GM12891 (cell line): Measurements from ENCODE around the gene ZNF283.

Source experiments
- DNase-seq: peaks from one replicate; pipeline ENCODE4 v3.0.0; 2011; ENCODE audit warnings: low spot score; ENCODE audit not compliant: insufficient read length
- FAIRE-seq: peaks from 2 replicates; lab custom pipeline; 2011; peaks lifted over from hg19 to GRCh38; lab: Jason Lieb, UNC
- PAX5 ChIP-seq: IDR thresholded peaks from 2 replicates; pipeline ENCODE4 v1.6.1; 2011; ENCODE audit warnings: low read length, moderate library complexity, mild to moderate bottlenecking; ENCODE audit not compliant: insufficient read depth, severe bottlenecking
- POLR2A ChIP-seq: IDR thresholded peaks from 2 replicates; pipeline ENCODE4 v1.6.1; 2011; ENCODE audit warnings: low read depth, low read length, control low read depth
- POLR2AphosphoS5 ChIP-seq: IDR thresholded peaks from 2 replicates; pipeline ENCODE4 v1.6.1; 2011; ENCODE audit warnings: low read depth, low read length, control low read depth
- POU2F2 ChIP-seq: IDR thresholded peaks from 2 replicates; pipeline ENCODE4 v1.6.1; 2011; ENCODE audit warnings: low read depth, mild to moderate bottlenecking, control low read depth, low read length, moderate library complexity
- SPI1 ChIP-seq: IDR thresholded peaks from 2 replicates; pipeline ENCODE4 v1.6.1; 2011; ENCODE audit warnings: low read depth, low read length, control low read depth
- TAF1 ChIP-seq: IDR thresholded peaks from 2 replicates; pipeline ENCODE4 v1.6.1; 2011; ENCODE audit warnings: low read depth, low read length, control low read depth

The ZNF283 gene

GRCh38 chr19:43783636-43784035 is 43.5 kb upstream of the ZNF283 start:
- FAIRE-seq (no peak), DNase-seq (no peak)
- TF ChIP-seq SPI1 (no peak), POU2F2 (no peak), PAX5 (no peak), POLR2AphosphoS5 (no peak), POLR2A (no peak), TAF1 (no peak)

- FAIRE-seq (peak; percentile 41), DNase-seq (no peak)
- TF ChIP-seq SPI1 (no peak), POU2F2 (no peak; the same call in 1 of the 2 replicates), POLR2A (no peak), TAF1 (no peak), PAX5 (peak; percentile 61), POLR2AphosphoS5 (no peak)
Measured at GRCh38 chr19:43784241-43784980, 42.7 kb upstream of the ZNF283 start.

GRCh38 chr19:43784981-43785808 is 41.9 kb upstream of the ZNF283 start:
- no peak for DNase-seq
- peak; percentile 65 for FAIRE-seq
- no peak for TF ChIP-seq POLR2AphosphoS5
- TF ChIP-seq TAF1: no peak
- no peak for TF ChIP-seq PAX5
- no peak for TF ChIP-seq POU2F2

GRCh38 chr19:43786665-43787064 is 40.5 kb upstream of the ZNF283 start:
- no peak for FAIRE-seq
- no peak for DNase-seq
- TF ChIP-seq PAX5 (no peak), TAF1 (no peak)

GRCh38 chr19:43789029-43789428 is 38.1 kb upstream of the ZNF283 start:
- DNase-seq (no peak), FAIRE-seq (peak; percentile 59)
- TF ChIP-seq TAF1: no peak
- no peak for TF ChIP-seq POLR2AphosphoS5
- TF ChIP-seq SPI1: peak; percentile 71

- TF ChIP-seq SPI1 (peak; percentile 98), POLR2AphosphoS5 (no peak)
- DNase-seq: no peak
- peak; percentile 89 for FAIRE-seq
Measured at GRCh38 chr19:43790587-43790986, 36.5 kb upstream of the ZNF283 start.

- DNase-seq (no peak), FAIRE-seq (no peak)
- TF ChIP-seq POLR2AphosphoS5: no peak
- TF ChIP-seq PAX5: no peak
- TF ChIP-seq TAF1: no peak
- TF ChIP-seq POLR2A: no peak
- no peak for TF ChIP-seq SPI1
- TF ChIP-seq POU2F2: no peak
Measured at GRCh38 chr19:43797118-43797517, 30.0 kb upstream of the ZNF283 start.

- TF ChIP-seq SPI1: no peak
- TF ChIP-seq POLR2A: no peak
- no peak for TF ChIP-seq POLR2AphosphoS5
- no peak for TF ChIP-seq PAX5
- no peak for TF ChIP-seq TAF1
- TF ChIP-seq POU2F2: no peak
- FAIRE-seq (no peak), DNase-seq (no peak)
Measured at GRCh38 chr19:43797556-43797955, 29.6 kb upstream of the ZNF283 start.

GRCh38 chr19:43798026-43798545 is 29.0 kb upstream of the ZNF283 start:
- no peak for FAIRE-seq
- no peak for TF ChIP-seq SPI1
- no peak for TF ChIP-seq PAX5
- no peak for TF ChIP-seq POLR2A
- TF ChIP-seq POU2F2: no peak
- no peak for TF ChIP-seq POLR2AphosphoS5
- no peak for TF ChIP-seq TAF1
- DNase-seq: no peak
